Measurements from ENCODE around the gene RBPMS2.
"Not testable (repeated sequence)": the region's sequence is repeated elsewhere in the genome, so short reads cannot be mapped to it uniquely, and the experiment has no call there.

Gene RBPMS2

GRCh38 chr15:64775551-64776401, at the start of gene RBPMS2:
Gene RBPMS2, minus strand, starts transcription at chr15:64775589. Its CDS starts 270 bp downstream, at chr15:64775319.
- no peak for DNase-seq

DNA sequence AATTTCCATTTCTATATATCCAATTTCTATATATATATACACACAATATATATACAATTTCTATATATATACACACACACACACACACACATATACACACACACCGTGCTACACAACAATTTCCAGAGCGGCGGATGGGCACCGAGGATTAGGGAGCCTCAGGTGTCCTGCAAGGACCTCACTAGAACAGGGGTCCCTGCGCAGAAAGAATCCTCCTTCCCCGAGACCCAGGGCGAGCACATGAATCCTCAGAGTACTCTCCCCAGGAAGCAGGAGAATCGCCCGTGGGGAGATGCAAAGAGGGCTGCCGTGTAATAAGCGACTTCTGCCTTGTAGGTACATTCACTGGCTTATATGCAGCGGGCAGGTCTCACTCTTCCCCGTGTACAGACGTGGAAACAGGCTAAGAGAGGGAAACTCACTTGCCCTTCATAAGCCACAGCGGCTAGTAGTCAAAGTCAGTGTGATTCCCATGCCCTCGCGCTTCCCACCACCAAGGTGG, 49.6 kb upstream of the RBPMS2 start:
- no peak for DNase-seq

DNA sequence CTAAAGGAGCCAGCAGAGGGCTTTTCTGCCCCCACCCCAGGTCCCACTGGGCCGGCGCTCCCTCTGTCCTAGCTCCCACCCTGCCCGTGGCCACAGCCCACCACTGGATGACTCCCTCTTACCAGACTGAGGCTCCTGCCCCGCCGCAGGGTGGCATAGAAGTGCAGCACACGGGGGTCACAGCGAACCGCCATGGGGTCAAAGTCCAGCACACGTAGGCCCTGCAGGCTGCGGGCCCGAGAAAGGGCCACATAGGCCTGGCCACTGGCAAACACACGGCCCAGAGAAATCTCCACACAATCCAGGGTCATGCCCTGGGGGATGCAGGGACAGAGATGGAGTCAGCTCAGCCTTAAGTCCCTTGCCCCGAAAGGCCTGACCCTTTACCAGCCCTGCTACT, 41.1 kb upstream of the RBPMS2 start:
- no peak for DNase-seq

DNA sequence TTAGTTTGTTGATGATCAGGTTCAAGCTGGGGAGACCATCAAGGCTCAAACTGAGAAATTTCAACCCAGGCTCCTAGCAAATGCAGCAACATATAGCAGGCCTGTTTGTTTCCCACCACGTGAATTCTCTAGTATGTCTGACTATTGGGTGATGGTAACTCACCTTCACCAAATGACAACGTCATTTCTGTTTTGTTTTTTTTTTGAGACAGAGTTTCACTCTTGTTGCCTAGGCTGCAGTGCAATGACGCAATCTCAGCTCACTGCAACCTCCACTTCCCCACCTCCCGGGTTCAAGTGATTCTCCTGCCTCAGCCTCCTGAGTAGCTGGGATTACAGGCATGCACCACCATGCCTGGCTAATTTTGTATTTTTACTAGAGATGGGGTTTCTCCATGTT, 39.6 kb upstream of the RBPMS2 start:
- not testable (repeated sequence) for DNase-seq

- DNase-seq, result not testable (repeated sequence)
Observed at GRCh38 chr15:64814283-64814682, 38.9 kb upstream of the RBPMS2 start.

- DNase-seq, result no peak
Observed at GRCh38 chr15:64813075-64813474, 37.7 kb upstream of the RBPMS2 start.

GRCh38 chr15:64810497-64811326, 35.3 kb upstream of the RBPMS2 start:
- DNase-seq, result no peak

DNA sequence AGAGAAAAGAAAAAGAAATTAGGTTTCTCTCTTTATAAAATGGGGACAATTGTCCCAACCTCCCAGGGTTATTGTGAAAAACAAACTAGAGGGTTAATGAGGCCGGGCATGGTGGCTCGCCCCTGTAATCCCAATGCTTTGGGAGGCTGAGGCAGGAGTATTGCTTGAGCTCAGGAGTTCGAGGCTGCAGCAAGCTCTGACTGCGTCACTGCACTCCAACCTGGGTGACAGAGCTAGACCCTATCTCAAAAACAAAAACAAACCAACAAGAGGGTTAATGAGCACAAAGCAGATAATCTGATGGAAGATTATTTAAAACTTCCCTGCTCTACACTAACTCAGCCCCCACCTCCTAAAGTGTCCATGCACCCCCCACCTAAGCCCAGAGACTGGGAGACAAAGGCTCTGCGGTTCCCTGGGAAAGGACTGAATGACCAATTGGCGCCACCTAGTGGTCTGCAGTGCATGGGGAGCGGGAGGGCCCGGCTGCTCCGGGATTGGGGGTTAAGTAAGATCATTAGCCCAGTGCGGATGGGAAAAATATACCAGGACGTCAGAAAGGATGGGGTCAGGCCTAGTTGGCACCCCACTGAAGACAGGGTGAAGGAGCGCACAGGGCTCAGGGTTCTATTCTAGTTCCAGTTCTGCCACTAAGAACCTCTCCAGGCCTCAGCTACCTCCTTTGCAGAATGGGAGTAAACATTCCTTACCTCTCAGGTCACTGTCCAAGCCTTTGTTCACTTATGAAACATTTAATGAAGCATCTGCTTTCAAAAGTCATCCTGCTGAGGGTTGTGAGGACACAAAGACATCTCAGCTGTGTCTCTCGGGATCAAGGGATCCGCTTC, 34.5 kb upstream of the RBPMS2 start:
- peak; percentile 82 for DNase-seq

DNA sequence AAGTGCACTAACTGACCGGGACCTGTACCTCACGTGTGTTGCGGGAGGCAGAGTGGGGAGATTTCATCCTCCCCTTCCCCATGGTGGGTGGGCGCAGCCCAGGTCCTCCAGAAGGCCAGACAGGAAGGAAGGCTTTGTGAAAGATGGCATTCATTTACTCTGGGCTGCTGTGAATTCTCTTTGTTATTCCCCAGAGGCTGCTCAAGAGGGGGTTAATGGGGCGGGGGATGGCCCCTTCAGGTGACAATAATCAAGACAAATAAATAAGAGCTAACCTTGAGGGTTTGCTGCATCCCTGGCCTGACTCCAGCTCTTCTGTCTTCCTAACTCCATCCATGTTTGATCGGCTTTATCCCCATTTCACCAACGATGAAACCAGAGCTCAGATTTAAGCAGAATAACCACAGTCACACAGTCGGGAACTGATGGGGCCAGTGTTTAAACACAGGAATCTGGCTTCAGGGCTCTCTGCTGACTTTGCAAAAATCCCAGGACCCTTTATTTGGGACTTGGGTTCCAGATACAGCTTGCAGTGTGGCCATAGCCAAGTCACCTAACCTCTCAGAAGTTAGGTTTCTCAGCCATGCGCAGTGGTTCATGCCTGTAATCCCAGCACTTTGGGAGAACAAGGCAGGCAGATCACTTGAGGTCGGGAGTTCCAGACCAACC, 33.5 kb upstream of the RBPMS2 start:
- no peak for DNase-seq

DNA sequence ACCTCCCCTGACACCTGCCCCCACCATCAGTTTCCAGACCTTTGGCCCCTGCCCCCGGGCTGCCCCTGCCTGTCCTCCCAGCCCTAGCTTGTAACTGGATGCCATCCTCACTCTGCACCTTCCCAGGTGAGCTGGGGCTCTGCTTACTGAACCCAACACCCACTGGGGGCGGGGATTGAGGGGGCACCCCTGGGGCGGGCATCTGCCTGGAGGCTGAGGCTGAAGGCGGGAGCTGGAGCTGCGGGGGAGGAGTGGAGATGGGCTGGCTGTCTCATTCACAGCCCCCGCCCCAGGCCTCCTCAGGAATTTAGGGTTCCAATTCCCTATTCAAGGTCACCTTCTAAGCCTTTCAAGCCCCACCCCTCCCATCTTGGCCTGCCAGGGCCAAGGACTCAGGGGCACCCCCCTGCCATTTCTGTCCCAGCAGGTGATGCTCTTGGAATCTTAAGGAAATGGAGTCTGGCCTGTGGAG, 32.4 kb upstream of the RBPMS2 start:
- no peak for DNase-seq

DNA sequence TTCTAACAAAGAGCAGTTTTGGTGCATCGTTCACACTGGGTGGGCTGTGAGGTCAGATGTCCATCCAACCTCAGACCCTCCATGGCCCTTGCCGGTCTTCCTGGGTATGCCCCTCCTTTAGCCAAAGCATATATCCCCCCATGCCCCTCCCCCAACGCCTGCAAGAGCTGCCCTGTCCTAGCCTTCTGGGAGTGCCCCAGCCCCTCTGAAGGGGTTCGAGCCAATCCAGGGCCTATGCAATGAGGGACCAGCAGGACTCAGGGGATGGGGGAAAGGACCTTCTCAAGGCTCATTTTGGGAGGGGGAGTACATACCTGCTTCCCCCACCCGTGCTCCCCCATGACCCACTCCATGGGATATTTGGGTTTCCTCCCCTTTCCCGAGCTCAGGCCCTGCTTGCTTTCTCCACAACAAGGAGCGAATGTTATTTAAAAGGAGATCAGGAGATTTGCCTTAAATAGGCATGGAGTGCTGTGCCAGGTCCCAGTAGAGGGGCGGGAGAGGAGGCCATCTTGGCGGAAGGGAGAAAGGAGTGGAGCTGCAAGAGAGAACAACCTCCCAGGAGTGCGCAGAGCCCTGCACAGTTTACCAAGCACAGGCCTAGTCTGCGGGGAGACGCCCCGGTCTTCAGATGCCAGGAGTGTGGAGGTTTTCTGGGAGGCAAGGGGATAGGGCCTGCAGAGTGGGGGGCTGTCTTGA, 31.8 kb upstream of the RBPMS2 start:
- no peak for DNase-seq

GRCh38 chr15:64806509-64806908, 31.1 kb upstream of the RBPMS2 start:
- DNase-seq, result no peak

GRCh38 chr15:64804619-64805018, 29.2 kb upstream of the RBPMS2 start:
- no peak for DNase-seq

DNA sequence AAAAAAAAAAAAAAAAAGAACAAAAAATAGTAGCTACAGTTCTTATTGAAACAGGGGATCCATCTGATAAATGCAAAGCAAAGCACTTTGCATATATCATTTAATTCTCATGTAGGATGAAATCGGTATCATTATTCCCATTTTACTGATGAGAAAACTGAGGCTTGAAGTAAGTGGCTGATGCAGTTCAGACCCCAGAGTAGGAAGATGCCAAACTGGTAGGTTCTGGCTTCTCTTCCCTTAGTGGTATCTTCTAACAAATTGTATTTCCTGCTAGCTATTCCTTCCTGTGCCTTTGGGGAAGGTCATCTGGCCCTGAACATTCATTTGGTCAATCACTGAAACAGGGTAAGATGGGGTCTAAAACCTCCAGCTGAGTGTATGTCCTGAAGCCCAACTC, 28.1 kb upstream of the RBPMS2 start:
- no peak for DNase-seq

- DNase-seq, result no peak
Observed at GRCh38 chr15:64800476-64800875, 25.1 kb upstream of the RBPMS2 start.

GRCh38 chr15:64798905-64799304, 23.5 kb upstream of the RBPMS2 start:
- not testable (repeated sequence) for DNase-seq

DNA sequence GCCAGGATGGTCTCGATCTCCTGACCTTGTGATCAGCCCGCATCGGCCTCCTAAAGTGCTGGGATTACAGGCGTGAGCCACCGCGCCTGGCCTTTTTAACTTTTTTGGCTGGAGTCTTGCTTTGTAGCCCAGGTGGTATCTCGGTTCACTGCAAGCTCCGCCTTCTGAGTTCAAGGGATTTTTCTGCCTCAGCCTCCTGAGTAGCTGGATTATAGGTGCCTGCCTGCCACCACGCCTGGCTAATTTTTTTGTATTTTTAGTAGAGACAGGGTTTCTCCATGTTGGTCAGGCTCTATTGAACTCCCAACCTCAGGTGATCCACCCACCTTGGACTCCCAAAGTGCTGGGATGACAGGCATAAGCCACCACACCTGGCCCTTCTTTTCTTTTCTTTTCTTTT, 20.5 kb upstream of the RBPMS2 start:
- DNase-seq, result not testable (repeated sequence)

GRCh38 chr15:64795299-64795698, 19.9 kb upstream of the RBPMS2 start:
- not testable (repeated sequence) for DNase-seq

- DNase-seq, result no peak
Observed at GRCh38 chr15:64792282-64792681, 16.9 kb upstream of the RBPMS2 start.

GRCh38 chr15:64791401-64791800, 16.0 kb upstream of the RBPMS2 start:
- no peak for DNase-seq

- DNase-seq, result no peak
Observed at GRCh38 chr15:64783796-64784195, 8.4 kb upstream of the RBPMS2 start.
